ENCODE results near the gene LRRC7.

DNA sequence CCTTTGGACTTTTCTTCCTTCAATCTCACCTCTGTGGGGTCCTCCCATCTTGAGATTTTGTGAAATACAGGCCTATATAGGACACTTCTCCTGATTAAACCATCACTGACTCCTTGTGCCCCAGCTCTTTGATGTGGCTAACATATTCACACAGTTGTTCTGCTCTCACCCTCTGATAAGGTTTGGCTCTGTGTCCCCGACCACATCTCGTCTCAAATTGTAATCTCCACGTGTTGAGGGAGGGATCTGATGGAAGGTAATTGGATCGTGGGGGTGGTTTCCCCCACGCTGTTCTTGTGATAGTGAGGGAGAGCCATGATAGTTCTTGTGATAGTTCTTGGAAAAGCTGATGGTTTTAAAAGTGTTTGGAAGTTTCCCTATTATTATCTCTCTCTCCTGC lies 19.7 kb downstream of the LRRC7 start:
- TF ChIP-seq POLR2A (IDR thresholded peaks at IDR 0.05; ENCODE audit: low read length) (no peak), GATA1 (IDR thresholded peaks at IDR 0.05; ENCODE audit: low read depth, low read length) (no peak)

All from erythroblast (primary cell).